NB4 (cell line): ENCODE data around the gene DAPL1.

Experiments
- CTCF ChIP-seq: IDR thresholded peaks from one replicate; pipeline ENCODE4 v1.5.1; 2012; ENCODE audit warnings: low read depth, low read length
- MAX ChIP-seq: IDR thresholded peaks from 2 replicates; pipeline ENCODE4 v1.6.1; 2011; ENCODE audit warnings: low read depth, low read length
- MYC ChIP-seq: IDR thresholded peaks from 2 replicates; pipeline ENCODE4 v1.6.1; 2011; ENCODE audit warnings: low read depth, low read length
- POLR2A ChIP-seq: IDR thresholded peaks from 2 replicates; pipeline ENCODE4 v1.6.1; 2011; ENCODE audit warnings: mild to moderate bottlenecking; ENCODE audit not compliant: insufficient read length; ENCODE audit errors: extremely low read depth

GRCh38 chr2:158779621-158780020 is 15.5 kb upstream of the DAPL1 start:
- no peak for TF ChIP-seq POLR2A
- no peak for TF ChIP-seq CTCF
- no peak for TF ChIP-seq MYC
- no peak for TF ChIP-seq MAX
